Measurements from ENCODE around the gene PITPNM1. TPM values are rescaled to one million over a fixed set of nuclear protein-coding genes. Genes with fewer than 3 reads are reported as not detected.

Gene PITPNM1
- total RNA-seq, 4 donors from 2014 or later: 7.9 to 89.7 (median 15.2) TPM

DNA sequence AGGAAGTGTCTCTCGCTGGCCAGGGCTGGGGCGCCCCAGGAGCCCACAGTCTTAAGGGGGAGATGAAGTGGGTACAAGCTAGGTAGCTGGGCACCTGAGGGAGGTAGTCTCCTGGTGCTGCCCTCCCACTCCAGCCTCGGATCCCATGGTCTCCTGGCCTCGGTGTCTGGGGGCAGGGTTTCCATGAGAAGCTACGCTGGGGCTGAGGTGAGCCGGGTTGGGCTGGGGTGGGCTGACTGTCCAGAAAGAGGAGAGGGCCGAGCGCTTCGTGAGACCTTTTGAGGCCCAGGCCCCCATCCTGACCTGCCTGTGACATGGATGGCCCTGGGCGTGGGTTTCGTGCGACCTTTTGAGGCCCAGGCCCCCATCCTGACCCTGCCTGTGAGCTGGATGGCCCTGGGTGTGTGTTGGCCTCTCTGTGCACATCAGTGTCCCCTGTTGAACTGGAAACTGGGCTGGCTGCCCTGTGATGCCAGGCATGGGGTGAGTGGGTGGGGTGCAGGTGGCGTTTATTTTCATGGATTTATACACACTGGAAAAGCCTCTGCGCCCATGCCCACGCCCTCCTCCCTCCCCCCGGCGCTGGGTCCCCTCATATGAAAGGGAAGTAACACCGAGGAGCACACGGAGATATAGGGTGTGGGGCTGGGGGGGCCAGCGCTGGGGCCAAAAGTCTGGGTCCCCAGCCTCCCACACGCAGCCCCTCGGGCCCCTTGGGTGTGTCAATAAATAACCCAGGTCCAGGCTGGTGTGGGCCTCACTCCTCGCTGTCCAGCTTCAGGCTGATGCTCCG lies 13.7 kb downstream of the PITPNM1 start:
- no peaks in the 10 kb centered on the region for H3K36me3 ChIP-seq
- intact Hi-C loops (cut with DNase I; ENCODE audit: low total_unique reads): no loop called here
- TF ChIP-seq POLR2A (IDR thresholded peaks at IDR 0.05): no peak
- TF ChIP-seq, protein P1, sequence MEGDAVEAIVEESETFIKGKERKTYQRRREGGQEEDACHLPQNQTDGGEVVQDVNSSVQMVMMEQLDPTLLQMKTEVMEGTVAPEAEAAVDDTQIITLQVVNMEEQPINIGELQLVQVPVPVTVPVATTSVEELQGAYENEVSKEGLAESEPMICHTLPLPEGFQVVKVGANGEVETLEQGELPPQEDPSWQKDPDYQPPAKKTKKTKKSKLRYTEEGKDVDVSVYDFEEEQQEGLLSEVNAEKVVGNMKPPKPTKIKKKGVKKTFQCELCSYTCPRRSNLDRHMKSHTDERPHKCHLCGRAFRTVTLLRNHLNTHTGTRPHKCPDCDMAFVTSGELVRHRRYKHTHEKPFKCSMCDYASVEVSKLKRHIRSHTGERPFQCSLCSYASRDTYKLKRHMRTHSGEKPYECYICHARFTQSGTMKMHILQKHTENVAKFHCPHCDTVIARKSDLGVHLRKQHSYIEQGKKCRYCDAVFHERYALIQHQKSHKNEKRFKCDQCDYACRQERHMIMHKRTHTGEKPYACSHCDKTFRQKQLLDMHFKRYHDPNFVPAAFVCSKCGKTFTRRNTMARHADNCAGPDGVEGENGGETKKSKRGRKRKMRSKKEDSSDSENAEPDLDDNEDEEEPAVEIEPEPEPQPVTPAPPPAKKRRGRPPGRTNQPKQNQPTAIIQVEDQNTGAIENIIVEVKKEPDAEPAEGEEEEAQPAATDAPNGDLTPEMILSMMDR (IDR thresholded peaks at IDR 0.05): no peak

DNA sequence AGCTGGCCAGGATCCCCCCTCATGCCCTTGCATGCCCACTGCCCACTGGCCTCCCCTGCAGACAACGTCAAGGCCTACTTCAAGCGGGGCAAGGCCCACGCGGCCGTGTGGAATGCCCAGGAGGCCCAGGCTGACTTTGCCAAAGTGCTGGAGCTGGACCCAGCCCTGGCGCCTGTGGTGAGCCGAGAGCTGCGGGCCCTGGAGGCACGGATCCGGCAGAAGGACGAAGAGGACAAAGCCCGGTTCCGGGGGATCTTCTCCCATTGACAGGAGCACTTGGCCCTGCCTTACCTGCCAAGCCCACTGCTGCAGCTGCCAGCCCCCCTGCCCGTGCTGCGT lies 14.5 kb downstream of the PITPNM1 start:
- DNase-seq: no peak
- Histone ChIP-seq H3K4me1 (no peaks in the 10 kb centered on the region), H3K27ac (no peak overlapping the region), H3K36me3 (no peaks in the 10 kb centered on the region), H3K27me3 (no peaks in the 10 kb centered on the region), H3K4me3 (no peak overlapping the region), H3K9me3 (no peaks in the 10 kb centered on the region)
- intact Hi-C loops (cut with DNase I; ENCODE audit: low total_unique reads): no loop called here
- TF ChIP-seq, protein P1 (IDR thresholded peaks at IDR 0.05): no peak
- no peak for TF ChIP-seq POLR2A (IDR thresholded peaks at IDR 0.05)

More for the DNA sequence above, 13.7 kb downstream of the PITPNM1 start:
- DNase-seq: no peak
- Histone ChIP-seq H3K9me3 (no peaks in the 10 kb centered on the region), H3K4me1 (no peaks in the 10 kb centered on the region), H3K27ac (no peak overlapping the region), H3K27me3 (no peaks in the 10 kb centered on the region), H3K4me3 (no peak overlapping the region)

DNA sequence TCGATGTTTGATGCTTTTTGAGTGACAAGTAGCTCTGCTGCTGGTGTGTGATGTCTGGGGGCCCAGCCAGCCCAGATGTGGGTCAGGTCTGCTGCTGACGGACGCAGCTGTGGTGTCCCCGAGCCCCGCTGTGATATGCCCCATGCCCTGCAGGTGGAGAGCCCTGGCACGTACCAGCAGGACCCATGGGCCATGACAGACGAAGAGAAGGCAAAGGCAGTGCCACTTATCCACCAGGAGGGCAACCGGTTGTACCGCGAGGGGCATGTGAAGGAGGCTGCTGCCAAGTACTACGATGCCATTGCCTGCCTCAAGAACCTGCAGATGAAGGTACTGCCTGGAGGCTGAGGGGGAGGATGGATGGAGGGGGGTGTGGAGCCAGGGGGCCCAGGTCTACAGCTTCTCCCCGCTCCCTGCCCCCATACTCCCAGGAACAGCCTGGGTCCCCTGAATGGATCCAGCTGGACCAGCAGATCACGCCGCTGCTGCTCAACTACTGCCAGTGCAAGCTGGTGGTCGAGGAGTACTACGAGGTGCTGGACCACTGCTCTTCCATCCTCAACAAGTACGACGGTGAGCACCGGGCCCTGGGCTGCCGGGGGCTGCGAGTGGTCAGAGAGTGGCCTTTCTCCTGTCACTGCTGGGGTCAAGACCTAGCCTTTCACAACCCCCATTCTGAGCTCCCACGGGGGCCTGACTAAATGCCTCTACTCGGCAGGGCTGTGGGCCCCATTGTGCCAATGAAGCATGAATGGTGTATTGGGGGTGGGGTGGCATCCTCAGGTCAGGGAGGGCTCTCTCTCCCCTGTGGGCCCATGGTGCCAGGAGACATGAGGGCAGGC lies 15.1 kb downstream of the PITPNM1 start:
- TF ChIP-seq, protein P1 (IDR thresholded peaks at IDR 0.05): no peak
- TF ChIP-seq POLR2A (IDR thresholded peaks at IDR 0.05): no peak
- no peak for DNase-seq
- Histone ChIP-seq H3K27ac (no peak overlapping the region), H3K4me1 (no peaks in the 10 kb centered on the region), H3K4me3 (no peak overlapping the region), H3K9me3 (no peaks in the 10 kb centered on the region), H3K36me3 (no peaks in the 10 kb centered on the region), H3K27me3 (no peaks in the 10 kb centered on the region)
- intact Hi-C loops (cut with DNase I; ENCODE audit: low total_unique reads): no loop called here

DNA sequence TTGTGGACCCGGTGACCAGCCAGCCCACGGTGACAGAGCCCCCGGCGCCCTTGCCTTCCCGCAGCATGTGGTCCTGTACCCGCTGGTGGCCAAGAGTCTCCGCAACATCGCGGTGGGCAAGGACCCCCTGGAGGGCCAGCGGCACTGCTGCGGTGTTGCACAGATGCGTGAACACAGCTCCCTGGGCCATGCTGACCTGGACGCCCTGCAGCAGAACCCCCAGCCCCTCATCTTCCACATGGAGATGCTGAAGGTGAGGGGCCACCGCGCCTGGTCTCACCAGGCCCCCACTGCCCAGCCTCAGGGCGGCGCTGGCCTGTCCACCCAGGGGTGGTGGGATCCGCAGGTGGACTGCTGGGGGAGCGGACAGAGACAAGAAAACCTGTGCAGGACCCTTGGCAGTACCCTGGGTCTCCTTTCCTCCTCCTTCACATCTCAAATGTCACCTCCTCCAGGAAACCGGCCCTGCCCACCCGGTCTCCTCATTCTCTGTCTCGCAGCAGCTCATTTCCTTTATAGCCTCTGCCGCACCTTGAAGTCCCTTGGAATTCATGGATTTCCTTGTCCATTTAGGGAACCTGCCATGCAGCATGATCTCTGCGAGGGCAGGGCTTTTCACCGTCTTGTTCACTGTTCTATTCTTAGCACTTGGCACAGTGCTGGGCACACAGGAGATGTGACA lies 15.8 kb downstream of the PITPNM1 start:
- no peak overlapping the region for H3K27ac ChIP-seq
- no peaks in the 10 kb centered on the region for H3K9me3 ChIP-seq
- DNase-seq: no peak
- H3K27me3 ChIP-seq: no peaks in the 10 kb centered on the region
- intact Hi-C loops (cut with DNase I; ENCODE audit: low total_unique reads): no loop called here
- no peak overlapping the region for H3K4me3 ChIP-seq
- TF ChIP-seq, protein P1 (IDR thresholded peaks at IDR 0.05): no peak
- TF ChIP-seq POLR2A (IDR thresholded peaks at IDR 0.05): no peak
- no peaks in the 10 kb centered on the region for H3K4me1 ChIP-seq
- no peaks in the 10 kb centered on the region for H3K36me3 ChIP-seq
